ENCODE measurements around the gene PCNT.
"Not testable (repeated sequence)": the region's sequence is repeated elsewhere in the genome, so short reads cannot be mapped to it uniquely, and the experiment has no call there.

PCNT gene

GRCh38 chr21:46458315-46459023 lies 134.5 kb downstream of the PCNT start, which contains the start of gene DIP2A:
DIP2A (plus strand) TSS chr21:46458891; CDS start chr21:46459132, 241 bp downstream.
- DNase-seq: peak; percentile 98 to 99 (median 99)

GRCh38 chr21:46459024-46459355 lies 135.0 kb downstream of the PCNT start:
- no peak for DNase-seq

DNA sequence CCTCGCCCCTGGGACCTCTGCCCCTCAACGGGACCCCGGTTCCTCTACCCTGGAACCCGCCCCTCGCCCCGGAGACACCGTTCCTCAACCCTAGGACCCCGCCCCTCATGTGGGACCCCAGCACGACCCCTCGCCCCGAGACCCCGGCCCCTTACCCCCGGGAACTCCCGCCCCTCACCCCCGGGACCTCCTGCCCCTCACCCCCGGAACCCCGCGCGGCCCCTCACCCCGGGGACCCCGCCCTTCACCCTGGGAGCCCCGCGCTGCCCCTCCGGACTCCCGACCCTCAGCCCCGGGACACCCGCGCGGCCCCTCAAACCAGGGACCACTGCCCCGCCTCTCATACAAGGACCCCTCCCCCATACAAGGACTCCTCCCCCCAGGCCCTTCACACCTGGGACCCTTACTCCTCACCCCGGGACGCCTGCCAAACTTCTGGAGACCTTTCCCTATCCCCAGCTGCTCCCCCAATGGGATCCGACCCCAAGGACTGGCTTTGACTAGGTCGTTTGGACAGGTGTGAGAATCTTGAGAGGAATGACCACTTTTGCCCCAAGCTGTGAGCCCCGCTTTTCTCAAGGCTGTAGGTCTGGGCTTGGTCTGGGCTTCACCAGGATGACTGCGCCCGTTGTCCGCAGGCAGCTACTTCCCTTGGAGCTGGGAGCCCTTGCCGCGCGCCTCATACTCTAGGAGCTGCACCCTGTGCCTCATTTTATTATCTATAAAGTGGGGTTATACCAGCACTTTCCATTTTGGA lies 135.6 kb downstream of the PCNT start:
- peak in 2 of 3 experiments; percentile 17 to 29 for DNase-seq

DNA sequence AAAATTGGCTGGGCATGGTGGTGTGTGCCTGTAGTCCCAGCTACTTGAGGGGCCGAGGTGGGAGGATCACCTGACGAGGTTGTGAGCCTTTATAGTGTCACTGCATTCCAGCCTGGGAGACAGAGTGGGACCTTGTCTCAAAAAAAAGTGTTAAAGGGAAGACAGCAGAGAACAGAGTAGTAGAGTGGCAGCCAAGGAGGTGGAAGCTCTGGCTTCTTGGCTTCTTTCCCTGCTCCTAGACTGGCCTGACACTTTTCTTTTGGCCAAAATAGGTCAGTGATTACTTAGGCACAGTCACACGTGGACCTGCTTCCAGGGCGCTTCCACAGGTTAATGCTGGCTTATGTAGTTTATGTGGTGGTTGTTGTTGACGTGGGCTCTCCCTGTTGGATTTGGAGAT lies 138.0 kb downstream of the PCNT start:
- DNase-seq: no peak

DNA sequence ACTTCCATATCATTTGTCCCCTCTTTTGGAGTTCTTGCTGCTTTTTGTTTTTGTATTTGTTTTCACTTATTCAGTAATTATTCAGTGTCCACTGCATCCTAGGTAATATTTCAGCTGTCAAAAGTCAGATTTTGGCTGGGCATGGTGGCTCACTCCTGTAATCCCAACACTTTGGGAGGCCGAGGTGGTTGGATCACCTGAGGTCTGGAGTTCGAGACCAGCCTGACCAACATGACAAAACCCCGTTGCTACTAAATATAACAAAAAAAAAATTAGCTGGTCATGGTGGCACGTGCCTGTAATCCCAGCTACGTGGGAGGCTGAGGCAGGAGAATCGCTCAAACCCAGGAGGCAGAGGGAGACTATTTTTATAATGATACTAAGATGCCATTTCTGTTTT lies 141.2 kb downstream of the PCNT start:
- not testable (repeated sequence) for DNase-seq

GRCh38 chr21:46465651-46466050 lies 141.7 kb downstream of the PCNT start:
- no peak for DNase-seq

- no peak for DNase-seq
Observed at GRCh38 chr21:46468108-46468774, 144.3 kb downstream of the PCNT start.

- no peak for DNase-seq
Observed at GRCh38 chr21:46469275-46469674, 145.3 kb downstream of the PCNT start.

- DNase-seq: no peak
Observed at GRCh38 chr21:46471514-46471913, 147.6 kb downstream of the PCNT start.

- DNase-seq: no peak
Observed at GRCh38 chr21:46472246-46472645, 148.3 kb downstream of the PCNT start.

- no peak for DNase-seq
Observed at GRCh38 chr21:46474382-46474781, 150.4 kb downstream of the PCNT start.

DNA sequence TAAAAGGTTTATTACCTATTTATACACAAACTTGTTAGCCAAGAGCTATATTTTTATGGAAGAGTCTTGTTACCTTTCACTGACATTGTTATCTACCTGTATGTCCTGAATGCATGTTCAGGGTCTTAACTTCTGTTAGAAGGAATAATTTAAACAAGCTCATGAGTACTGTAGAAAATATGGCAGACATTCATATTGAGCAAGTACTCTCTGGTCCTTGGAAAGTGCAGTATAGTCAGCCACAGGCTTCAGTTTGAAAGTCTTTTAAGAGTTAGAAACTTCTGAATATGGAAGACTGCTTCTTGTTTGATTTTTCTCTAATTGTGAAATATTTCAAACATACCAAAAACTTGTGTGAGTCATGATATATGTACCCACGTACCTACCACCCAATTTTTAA lies 151.3 kb downstream of the PCNT start:
- no peak for DNase-seq

GRCh38 chr21:46477765-46478164 lies 153.8 kb downstream of the PCNT start:
- no peak for DNase-seq

DNA sequence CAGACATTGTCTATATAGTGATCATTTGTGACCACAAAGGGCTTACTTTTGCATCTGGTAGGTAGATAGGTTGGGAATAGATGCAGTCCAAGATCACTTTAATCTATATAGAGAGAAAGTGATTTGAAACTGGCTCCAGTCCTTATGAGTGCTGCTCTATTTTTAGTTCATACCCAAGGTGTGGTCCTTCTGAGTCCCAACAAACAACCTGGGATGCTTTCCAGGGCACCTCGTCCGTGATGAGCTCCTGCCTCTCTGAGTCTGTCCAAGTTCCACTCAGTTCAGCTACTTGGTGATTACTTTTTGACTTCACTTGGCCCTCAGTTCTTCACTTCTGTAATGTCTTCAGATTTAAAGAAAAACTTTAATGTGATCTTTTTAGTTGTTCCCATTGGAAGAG lies 155.0 kb downstream of the PCNT start:
- no peak for DNase-seq

GRCh38 chr21:46480466-46480865 lies 156.5 kb downstream of the PCNT start:
- DNase-seq: no peak

- DNase-seq: peak in 1 of 3 experiments; percentile 53
Observed at GRCh38 chr21:46482225-46482845, 158.4 kb downstream of the PCNT start.

DNA sequence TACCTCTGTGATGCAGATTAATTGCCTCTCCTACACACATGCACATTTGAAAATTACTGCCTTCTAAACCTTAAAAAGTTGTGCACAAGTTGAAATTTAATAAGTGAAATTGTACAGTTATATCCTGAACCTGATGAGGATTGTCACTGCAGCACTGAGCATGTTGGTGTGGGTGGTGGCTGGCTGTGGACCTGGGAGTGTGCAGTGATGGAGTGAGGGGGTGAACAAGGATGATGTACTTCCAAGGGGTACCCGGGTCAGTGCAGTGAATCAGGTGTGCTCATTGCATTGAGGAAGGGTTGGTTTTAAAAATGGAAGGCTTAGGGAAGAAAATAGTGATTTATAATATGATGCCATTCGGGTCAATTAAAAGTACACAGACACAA lies 158.9 kb downstream of the PCNT start:
- no peak for DNase-seq

- no peak for DNase-seq
Observed at GRCh38 chr21:46483300-46484295, 159.6 kb downstream of the PCNT start.

DNA sequence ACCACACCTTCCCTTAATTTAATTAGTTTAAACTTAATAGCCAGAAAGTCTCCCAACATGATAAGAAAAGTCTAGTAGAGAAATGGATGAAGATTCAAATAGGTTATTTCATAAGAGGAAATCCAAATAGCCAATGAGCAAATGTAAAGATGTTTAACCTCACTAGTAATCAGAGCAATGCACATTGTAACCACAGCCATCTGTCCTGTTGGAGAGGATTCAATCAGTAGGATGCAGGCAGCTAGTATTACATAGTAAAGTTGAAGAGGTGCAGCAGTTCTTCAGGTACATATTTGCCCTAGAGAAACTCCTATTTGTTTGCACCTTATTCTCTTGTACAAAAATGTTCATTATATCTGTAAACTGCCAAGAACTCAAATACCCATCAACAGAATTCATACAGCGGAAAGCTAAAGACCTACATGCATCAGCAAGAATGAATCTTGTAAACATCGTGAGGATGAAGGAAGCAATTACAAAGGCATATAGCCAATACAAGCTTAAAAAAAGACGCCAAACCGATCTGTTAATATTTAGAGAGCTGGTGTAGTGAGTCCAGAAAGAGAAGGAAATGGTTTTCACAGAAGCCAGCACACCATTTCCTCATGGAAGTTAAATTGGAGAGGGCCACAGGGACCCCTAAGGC lies 162.6 kb downstream of the PCNT start:
- DNase-seq: no peak

GRCh38 chr21:46489162-46489663 lies 165.3 kb downstream of the PCNT start:
- DNase-seq: no peak

GRCh38 chr21:46489800-46490199 lies 165.8 kb downstream of the PCNT start:
- no peak for DNase-seq
